HUES64 (cell line): ENCODE results near the gene CDH11.

ENCODE experiments used
- H3K27ac ChIP-seq: 2 replicates; pipeline ENCODE4 v1.7.0; 2013; ENCODE audit warnings: low read depth, low read length, inconsistent platforms
- H3K27me3 ChIP-seq: 2 replicates; pipeline ENCODE4 v1.6.1; 2013; ENCODE audit warnings: mild to moderate bottlenecking, low read length; ENCODE audit not compliant: insufficient read depth
- H3K36me3 ChIP-seq: 2 replicates; pipeline ENCODE4 v1.6.1; 2013; ENCODE audit warnings: mild to moderate bottlenecking, low read length; ENCODE audit not compliant: insufficient read depth
- H3K4me1 ChIP-seq: 2 replicates; pipeline ENCODE4 v1.6.1; 2013; ENCODE audit warnings: mild to moderate bottlenecking, low read length, moderate library complexity; ENCODE audit not compliant: insufficient read depth
- H3K4me3 ChIP-seq: 2 replicates; pipeline ENCODE4 v1.5.1; 2013; ENCODE audit warnings: mild to moderate bottlenecking, low read length, moderate library complexity
- H3K9ac ChIP-seq: 2 replicates; pipeline ENCODE4 v1.6.1; 2013; ENCODE audit warnings: mild to moderate bottlenecking, low read depth, low read length
- H3K9me3 ChIP-seq: 2 replicates; pipeline ENCODE4 v1.6.1; 2013; ENCODE audit warnings: low read depth, low read length; ENCODE audit not compliant: insufficient read depth
- WGBS: fragments of 150-250, 120-280 bp; methylation state at CpG from one replicate; pipeline ENCODE4 v1.1.7; 2013; ENCODE audit warnings: missing lambda C conversion rate; 5-methylcytosine and 5-hydroxymethylcytosine counted together

Gene CDH11

DNA sequence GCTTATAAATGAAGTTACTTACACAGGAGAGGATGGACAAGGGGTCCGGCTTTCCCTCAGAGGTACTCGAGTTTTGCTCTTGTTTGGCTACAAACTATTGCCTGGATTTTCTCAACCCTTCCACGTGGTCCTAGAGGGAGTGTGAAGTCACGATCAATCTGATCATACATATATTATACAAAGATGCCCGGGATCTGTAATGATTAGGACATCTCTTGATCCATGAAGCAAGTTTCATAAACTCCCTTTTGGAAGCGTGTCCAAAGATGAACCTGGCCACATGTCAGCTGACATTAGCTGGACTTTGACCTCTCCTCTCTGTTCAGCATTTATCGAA is 2.3 kb upstream of the CDH11 start:
- 76% methylated on average over 7 of the region's 7 CpGs for WGBS
- no peak overlapping the region for H3K27ac ChIP-seq
- H3K9ac ChIP-seq = no peak overlapping the region

DNA sequence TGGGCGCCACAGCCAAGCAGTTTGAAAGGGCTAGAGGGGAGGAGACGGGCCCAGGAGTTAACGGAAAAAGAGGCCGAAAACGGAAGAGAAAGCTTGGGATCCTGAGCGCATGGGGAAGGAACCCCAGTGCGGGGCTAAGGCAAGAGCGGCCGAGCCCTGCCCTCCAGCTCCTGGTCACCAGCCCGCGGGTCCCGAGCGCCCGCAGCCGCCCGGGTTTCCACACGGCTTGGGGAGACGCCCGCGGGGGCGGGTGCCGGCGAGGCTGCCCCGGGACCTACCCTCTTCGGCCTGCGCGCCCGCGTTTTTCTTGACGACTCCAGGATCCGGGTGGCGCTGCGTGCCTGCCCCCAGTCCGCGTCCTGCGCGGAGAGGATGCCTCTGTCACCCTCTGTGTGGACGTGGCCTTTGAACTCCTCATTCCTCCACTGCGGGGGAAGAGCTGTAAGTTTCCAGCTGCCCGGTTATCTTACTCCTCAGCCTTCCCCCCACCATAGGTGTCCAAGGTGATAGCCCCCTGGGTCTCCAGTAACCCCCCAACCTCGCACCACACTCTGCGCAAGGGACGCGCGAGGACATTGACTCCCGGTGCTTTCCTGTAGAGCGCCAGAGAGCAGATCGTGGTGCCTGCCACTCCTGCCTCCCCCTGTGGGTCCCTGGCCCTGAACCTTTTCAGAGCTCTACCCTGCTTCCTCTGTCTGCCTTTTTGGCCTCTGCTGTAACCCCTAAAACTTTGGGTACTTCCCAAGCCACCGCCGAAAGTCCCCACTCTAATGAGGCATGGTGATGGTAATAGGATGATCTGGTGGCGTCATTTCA is 1.7 kb upstream of the CDH11 start:
- Histone ChIP-seq H3K4me3 (peak overlapping the region; percentile 73), H3K4me1 (peaks cover 16% of the 10 kb centered on the region), H3K27me3 (peaks cover 78% of the 10 kb centered on the region), H3K36me3 (no peaks in the 10 kb centered on the region), H3K27ac (no peak overlapping the region), H3K9ac (peak overlapping the region; percentile 61), H3K9me3 (no peaks in the 10 kb centered on the region)
- WGBS = 7% methylated on average over 51 of the region's 51 CpGs

More for the DNA sequence above, 2.3 kb upstream of the CDH11 start:
- H3K4me1 ChIP-seq = peaks cover 13% of the 10 kb centered on the region
- H3K9me3 ChIP-seq = no peaks in the 10 kb centered on the region
- peaks cover 72% of the 10 kb centered on the region for H3K27me3 ChIP-seq
- H3K4me3 ChIP-seq = peak overlapping the region; percentile 73
- no peaks in the 10 kb centered on the region for H3K36me3 ChIP-seq

DNA sequence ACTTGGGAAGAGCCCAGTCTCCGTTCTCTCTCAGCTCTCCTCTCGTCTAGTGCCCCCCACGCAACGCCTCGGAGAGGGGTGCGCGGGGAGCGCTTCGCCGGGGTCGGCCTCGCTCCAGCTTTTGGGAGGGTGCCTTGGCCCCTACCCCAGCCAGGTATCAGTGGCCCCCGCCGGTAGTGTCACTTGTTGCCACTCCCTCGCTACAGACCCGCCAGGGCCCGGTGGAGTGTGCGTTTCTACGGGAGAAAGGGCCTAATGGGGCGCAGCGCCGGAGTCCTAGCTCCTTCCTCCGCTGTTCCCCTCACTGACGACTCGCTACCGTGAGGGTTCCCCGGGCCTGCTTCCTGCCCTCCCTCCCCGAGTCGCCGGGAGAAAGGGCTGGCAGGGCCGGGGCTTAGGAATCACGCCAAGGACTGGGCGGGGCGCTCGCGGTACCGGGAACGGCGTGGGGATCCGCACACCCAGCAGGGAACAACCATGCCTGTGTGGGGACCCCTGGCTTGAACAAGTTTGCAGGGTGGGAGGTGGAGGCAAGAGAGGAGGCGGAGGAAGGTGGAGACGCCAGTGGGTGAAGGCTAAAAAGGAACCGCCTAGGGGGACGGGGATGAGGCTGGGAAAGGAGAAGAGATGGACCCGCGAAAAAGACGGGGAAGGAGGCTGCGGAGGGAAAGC is 997 bp upstream of the CDH11 start:
- H3K27ac ChIP-seq = no peak overlapping the region
- H3K36me3 ChIP-seq = no peaks in the 10 kb centered on the region
- no peaks in the 10 kb centered on the region for H3K9me3 ChIP-seq
- WGBS = under 1% methylated on average over 48 of the region's 48 CpGs
- H3K4me3 ChIP-seq = peak overlapping the region; percentile 73
- peaks cover 17% of the 10 kb centered on the region for H3K4me1 ChIP-seq
- H3K9ac ChIP-seq = peak overlapping the region; percentile 61
- H3K27me3 ChIP-seq = peaks cover 79% of the 10 kb centered on the region

DNA sequence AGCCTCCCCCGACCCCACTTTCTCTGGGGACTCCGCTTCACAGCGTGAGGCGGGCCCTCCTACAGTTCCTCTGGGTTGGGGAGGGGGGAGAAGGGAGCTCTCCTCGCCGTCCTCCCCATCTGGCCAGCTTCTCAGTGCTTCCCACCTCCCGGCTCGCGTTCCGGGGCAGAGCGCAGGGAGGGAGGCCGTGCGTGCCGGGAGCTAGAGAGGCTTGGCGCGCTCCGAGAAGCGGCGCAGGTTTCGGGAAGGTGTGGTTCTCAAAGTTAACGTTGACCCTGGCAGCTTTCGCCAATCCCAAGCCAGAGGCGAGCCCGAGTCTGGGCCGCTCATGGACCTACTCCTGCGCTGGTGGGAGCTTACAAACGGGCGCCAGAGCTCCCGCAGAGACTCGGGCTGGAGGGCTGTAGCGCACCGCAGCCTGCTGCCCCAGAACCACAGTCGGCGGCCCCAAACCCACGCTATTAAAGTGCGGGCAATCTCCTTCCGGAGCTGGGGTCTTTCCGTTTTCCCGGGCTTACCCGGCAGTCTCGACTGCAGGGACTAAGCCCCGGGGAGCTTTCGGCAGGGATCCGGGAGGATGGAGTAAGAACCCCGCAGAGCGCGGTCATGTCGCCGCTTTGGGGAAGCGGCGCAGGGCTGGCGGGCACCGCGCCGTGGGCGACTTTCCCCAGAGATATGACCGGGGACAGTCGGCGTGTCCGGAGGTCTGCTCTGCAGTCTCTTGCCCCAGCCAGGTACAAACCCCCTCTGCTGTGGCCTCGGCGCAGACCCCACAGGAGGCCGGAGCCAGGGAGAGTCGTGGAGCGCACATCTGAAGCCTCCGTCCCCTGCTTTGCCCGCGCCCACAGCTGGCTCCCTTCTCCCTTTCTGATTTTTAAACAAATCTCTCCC is 787 bp downstream of the CDH11 start:
- peaks cover 73% of the 10 kb centered on the region for H3K27me3 ChIP-seq

DNA sequence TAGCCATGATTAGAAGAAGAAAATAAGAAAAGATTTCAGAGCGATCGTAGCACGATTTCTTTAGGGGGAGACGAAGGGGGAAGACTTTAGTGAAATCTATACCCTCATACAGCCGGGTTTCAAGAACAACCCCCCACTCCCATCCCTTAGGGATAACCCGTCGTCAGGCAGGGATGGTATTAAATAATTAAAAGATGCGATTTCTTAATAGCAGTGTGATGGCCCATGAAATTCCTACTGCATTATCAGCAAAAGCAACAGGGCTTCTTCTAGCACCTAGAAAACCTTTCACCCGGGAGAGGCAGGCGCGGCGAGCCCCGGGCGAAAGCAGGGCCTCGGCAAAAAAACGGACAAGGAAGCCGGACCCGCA is 1.4 kb downstream of the CDH11 start:
- Histone ChIP-seq H3K9me3 (no peaks in the 10 kb centered on the region), H3K27me3 (peaks cover 67% of the 10 kb centered on the region), H3K4me1 (peaks cover 29% of the 10 kb centered on the region), H3K36me3 (no peaks in the 10 kb centered on the region), H3K9ac (peak overlapping the region; percentile 69), H3K4me3 (peak overlapping the region; percentile 73), H3K27ac (no peak overlapping the region)
- WGBS = 2% methylated on average over 11 of the region's 18 CpGs

More for the DNA sequence above, 787 bp downstream of the CDH11 start:
- Histone ChIP-seq H3K36me3 (no peaks in the 10 kb centered on the region), H3K27ac (no peak overlapping the region), H3K4me1 (peaks cover 29% of the 10 kb centered on the region), H3K9me3 (no peaks in the 10 kb centered on the region), H3K4me3 (peak overlapping the region; percentile 73), H3K9ac (peak overlapping the region; percentile 69)
- under 1% methylated on average over 67 of the region's 68 CpGs for WGBS

DNA sequence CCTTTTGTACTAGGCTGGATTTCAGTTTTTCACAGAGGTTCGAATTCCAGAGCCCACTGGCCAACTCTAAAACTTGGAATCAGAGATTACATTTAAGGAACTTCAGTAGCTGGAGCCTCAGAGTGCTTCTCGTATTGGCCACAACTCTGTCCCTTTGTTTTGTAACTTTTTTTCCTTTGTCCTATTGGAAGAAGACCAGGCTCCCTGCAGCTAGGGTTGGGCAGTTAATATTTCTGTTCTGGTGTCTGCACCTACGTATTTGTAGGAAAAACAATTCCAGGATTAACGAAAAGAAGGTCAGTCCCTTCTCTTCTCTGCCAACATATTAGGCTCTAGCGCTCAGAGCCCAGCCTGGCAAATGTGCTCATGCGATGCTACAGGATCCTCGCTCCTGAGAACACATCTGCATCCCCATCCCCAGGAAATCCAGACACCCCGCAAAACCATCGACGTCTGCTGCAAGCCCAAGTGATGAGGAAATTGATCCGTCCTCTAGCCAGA is 1.9 kb downstream of the CDH11 start:
- WGBS = 5% methylated on average over 11 of the region's 11 CpGs

DNA sequence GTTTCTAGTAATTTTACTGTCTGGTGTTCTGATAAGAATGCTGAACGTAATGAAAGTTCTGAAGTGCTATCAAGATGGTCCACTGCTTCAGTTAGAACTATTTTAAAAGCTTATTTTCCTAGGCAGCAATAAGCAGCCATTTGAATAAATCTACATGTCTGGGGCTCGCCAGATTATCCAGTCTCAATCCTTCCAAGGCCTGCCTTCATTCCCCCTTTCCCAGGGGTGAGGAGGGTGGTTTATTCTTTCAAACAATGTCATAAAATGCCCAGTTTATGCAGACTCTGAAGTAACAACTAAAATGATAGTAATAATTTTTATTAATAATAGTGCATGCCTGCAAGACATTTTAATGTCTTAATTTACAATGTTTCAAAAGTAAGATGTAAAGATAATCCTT is 2.4 kb downstream of the CDH11 start:
- Histone ChIP-seq H3K4me1 (peaks cover 29% of the 10 kb centered on the region), H3K27me3 (peaks cover 57% of the 10 kb centered on the region), H3K27ac (no peak overlapping the region), H3K4me3 (peak overlapping the region; percentile 73; the same call in 1 of the 2 replicates), H3K9me3 (no peaks in the 10 kb centered on the region), H3K36me3 (no peaks in the 10 kb centered on the region), H3K9ac (no peak overlapping the region)
- 100% methylated on average over 1 of the region's 2 CpGs for WGBS

More for the DNA sequence above, 1.9 kb downstream of the CDH11 start:
- Histone ChIP-seq H3K9ac (peak overlapping the region; percentile 69), H3K4me1 (peaks cover 29% of the 10 kb centered on the region), H3K9me3 (no peaks in the 10 kb centered on the region), H3K27ac (no peak overlapping the region), H3K27me3 (peaks cover 62% of the 10 kb centered on the region), H3K36me3 (no peaks in the 10 kb centered on the region), H3K4me3 (peak overlapping the region; percentile 73)

DNA sequence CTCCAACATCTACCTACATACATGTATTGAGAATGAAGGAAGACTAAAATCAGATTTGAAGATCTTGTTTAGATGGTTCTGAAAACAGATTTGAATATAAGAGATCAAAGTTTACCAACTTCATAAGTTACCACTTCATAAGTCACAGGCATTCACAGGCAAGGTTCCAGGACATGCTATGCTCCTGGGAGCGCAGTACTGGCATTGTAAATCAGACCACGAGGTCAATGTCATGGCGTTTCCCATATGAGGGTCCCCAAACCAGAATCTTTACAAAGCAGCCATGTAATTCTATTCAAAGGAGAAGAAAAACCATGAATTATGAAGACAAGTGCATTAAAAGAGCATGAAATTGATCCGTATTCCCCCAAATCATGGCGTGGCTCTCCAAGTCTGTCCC is 3.0 kb downstream of the CDH11 start:
- 88% methylated on average over 5 of the region's 5 CpGs for WGBS
- H3K27ac ChIP-seq = no peak overlapping the region
- H3K4me3 ChIP-seq = no peak overlapping the region

DNA sequence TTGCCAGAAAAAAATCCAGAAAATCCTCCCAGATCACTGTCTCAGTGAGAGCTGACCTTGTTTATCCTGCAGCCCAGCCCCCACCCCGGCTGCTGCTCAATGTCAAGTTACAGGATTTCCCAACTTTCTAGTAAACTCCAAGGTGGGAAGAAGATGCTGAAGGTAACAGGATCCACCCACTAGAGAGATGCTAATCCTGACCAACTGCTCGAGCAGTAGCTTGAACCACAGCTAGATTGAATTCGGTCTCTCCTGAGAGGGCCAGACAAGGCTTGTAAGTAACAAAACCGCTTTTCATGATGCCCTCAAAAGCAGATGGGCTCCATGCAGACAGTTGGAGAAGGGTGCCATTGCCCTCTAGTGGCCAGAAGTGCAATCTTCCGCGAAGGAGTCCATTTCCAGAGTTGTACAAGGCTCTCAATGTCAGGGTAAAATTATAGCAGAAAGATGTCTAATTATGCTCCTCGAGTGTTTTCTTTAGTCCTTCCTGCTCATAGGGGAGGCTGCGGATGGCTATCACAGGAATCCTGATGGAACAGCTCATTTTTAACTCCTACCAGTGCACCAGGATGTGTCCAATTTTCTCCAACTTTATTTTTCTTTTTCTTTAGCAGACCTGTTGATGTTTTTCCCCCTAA is 3.9 kb downstream of the CDH11 start:
- H3K9ac ChIP-seq = no peak overlapping the region
- WGBS = 6% methylated on average over 8 of the region's 8 CpGs
- no peaks in the 10 kb centered on the region for H3K9me3 ChIP-seq
- peaks cover 29% of the 10 kb centered on the region for H3K4me1 ChIP-seq
- H3K4me3 ChIP-seq = no peak overlapping the region
- H3K27me3 ChIP-seq = peaks cover 42% of the 10 kb centered on the region
- H3K36me3 ChIP-seq = no peaks in the 10 kb centered on the region
- H3K27ac ChIP-seq = no peak overlapping the region

More for the DNA sequence above, 3.0 kb downstream of the CDH11 start:
- Histone ChIP-seq H3K4me1 (peaks cover 29% of the 10 kb centered on the region), H3K9me3 (no peaks in the 10 kb centered on the region), H3K27me3 (peaks cover 51% of the 10 kb centered on the region), H3K9ac (no peak overlapping the region), H3K36me3 (no peaks in the 10 kb centered on the region)

DNA sequence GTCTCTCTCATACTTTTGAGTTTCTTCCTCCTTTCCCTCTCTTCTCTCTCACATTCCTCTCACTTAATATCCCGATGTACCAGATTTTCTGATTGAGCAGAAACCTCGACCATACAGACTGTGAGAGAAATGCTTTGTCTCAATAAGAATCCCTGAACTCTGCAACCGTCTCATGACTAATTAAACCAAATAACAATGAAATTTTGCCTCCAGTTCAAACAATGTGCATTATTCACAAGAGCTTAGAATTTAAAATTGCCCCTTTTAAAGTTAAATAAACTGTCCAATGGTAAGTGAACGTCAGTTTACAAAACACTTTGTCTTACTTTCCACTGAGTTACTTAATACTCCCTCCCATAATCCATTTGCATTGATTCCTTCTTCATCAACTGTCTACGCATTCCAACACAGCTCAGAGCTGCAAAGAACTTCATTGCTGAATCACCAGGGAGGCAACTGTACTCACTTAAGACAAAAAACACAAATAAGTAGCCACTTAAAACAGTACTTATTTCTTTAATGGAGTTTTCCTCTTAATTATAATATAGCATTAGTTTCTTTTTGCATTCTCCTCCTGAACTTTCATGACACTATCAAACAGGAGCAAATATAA is 4.9 kb downstream of the CDH11 start:
- no peaks in the 10 kb centered on the region for H3K9me3 ChIP-seq
- peaks cover 29% of the 10 kb centered on the region for H3K4me1 ChIP-seq
- no peak overlapping the region for H3K27ac ChIP-seq
- H3K9ac ChIP-seq = no peak overlapping the region
- H3K36me3 ChIP-seq = no peaks in the 10 kb centered on the region
- peaks cover 33% of the 10 kb centered on the region for H3K27me3 ChIP-seq
- H3K4me3 ChIP-seq = no peak overlapping the region
- 90% methylated on average over 5 of the region's 5 CpGs for WGBS
